Colonic mucosa (tissue), 4 donors: ENCODE measurements around the gene PDIA4. TPM values are rescaled to one million over a fixed set of nuclear protein-coding genes. Genes with fewer than 3 reads are reported as not detected.
A peak's percentile ranks its signal among the peaks of the same experiment; 100 is the strongest.

ENCODE experiments used
- DNase-seq: peaks from one replicate; pipeline ENCODE4 v3.0.0-alpha.2; 2020
- H3K27ac ChIP-seq: fragments of 200-600 bp; one replicate; pipeline ENCODE4 v1.8.0; 2021
- H3K27me3 ChIP-seq: fragments of 200-600 bp; one replicate; pipeline ENCODE4 v1.8.0; 2021
- H3K36me3 ChIP-seq: fragments of 200-600 bp; one replicate; pipeline ENCODE4 v1.8.0; 2021
- H3K4me1 ChIP-seq: fragments of 200-600 bp; one replicate; pipeline ENCODE4 v1.8.0; 2021; ENCODE audit warnings: mild to moderate bottlenecking
- H3K4me3 ChIP-seq: fragments of 200-600 bp; one replicate; pipeline ENCODE4 v1.8.0; 2021
- H3K9ac ChIP-seq, 2 donors: one replicate each; pipeline ENCODE4 v1.7.0; 2013; ENCODE audit warnings: control low read depth in 2 of 2, low read depth in 2 of 2, low read length in 2 of 2
- H3K9me3 ChIP-seq: fragments of 200-600 bp; one replicate; pipeline ENCODE4 v1.8.0; 2021
- CTCF ChIP-seq: fragments of 200-600 bp; IDR thresholded peaks from one replicate; pipeline ENCODE4 v1.8.0; 2022; ENCODE audit warnings: antibody characterized with exemption, mild to moderate bottlenecking
- intact Hi-C: fragments of 100-400 bp; cut with DNase I; formaldehyde crosslinking; loops from one replicate; pipeline ENCODE4 v1.14.1; 2022
- total RNA-seq, 2 donors: library from RNA; stranded (reverse); fragmentation: NEBNext Ultra II Directional in 1 of 2; extraction: Animal tissue kit (Norgen Biotek cat#: 25700) in 1 of 2; gene quantifications; one replicate each; pipeline ENCODE4 v1.2.1, GENCODE V29; 2021
- donor health status: healthy.
- donor health status: DM: no; HTN: no; CAD: no.
- donor health status: DM: no; HTN: no; CAD: no.

The PDIA4 gene
- total RNA-seq, 2 donors from 2014 or later, result 218 to 485 TPM

- H3K9ac ChIP-seq, result no peak overlapping the region
- no peak for DNase-seq
- H3K9me3 ChIP-seq, result no peaks in the 10 kb centered on the region
- no peaks in the 10 kb centered on the region for H3K27me3 ChIP-seq
- TF ChIP-seq CTCF, result no peak
- H3K36me3 ChIP-seq, result no peaks in the 10 kb centered on the region
- no peak overlapping the region for H3K27ac ChIP-seq
- intact Hi-C loops, result no loop called here
- H3K4me1 ChIP-seq, result no peaks in the 10 kb centered on the region
- no peak overlapping the region for H3K4me3 ChIP-seq
Measured at GRCh38 chr7:148975896-148976295, 52.4 kb downstream of the PDIA4 start.

GRCh38 chr7:148973256-148973655, 55.0 kb downstream of the PDIA4 start:
- no peaks in the 10 kb centered on the region for H3K27me3 ChIP-seq
- H3K36me3 ChIP-seq, result no peaks in the 10 kb centered on the region
- TF ChIP-seq CTCF, result no peak
- H3K4me3 ChIP-seq, result no peak overlapping the region
- DNase-seq, result no peak
- no peak overlapping the region for H3K9ac ChIP-seq
- no peak overlapping the region for H3K27ac ChIP-seq
- no peaks in the 10 kb centered on the region for H3K9me3 ChIP-seq
- no peaks in the 10 kb centered on the region for H3K4me1 ChIP-seq
- intact Hi-C loops, result no loop called here

- no peak overlapping the region for H3K9ac ChIP-seq
- no peaks in the 10 kb centered on the region for H3K27me3 ChIP-seq
- no peak for TF ChIP-seq CTCF
- no peak overlapping the region for H3K27ac ChIP-seq
- no peaks in the 10 kb centered on the region for H3K36me3 ChIP-seq
- no peaks in the 10 kb centered on the region for H3K4me1 ChIP-seq
- intact Hi-C loops, result no loop called here
- no peaks in the 10 kb centered on the region for H3K9me3 ChIP-seq
- no peak for DNase-seq
- H3K4me3 ChIP-seq, result no peak overlapping the region
Measured at GRCh38 chr7:148972375-148972774, 55.9 kb downstream of the PDIA4 start.

- Histone ChIP-seq H3K36me3 (no peaks in the 10 kb centered on the region), H3K4me3 (no peak overlapping the region), H3K27me3 (no peaks in the 10 kb centered on the region), H3K4me1 (no peaks in the 10 kb centered on the region), H3K9me3 (no peaks in the 10 kb centered on the region), H3K27ac (no peak overlapping the region), H3K9ac (no peak overlapping the region)
- no peak for TF ChIP-seq CTCF
- intact Hi-C loops, result loop anchor here (5.0 to 10.0 kb wide), 2 partner anchors 113 to 700 kb away; no protein-coding TSS in a partner anchor
- no peak for DNase-seq
Measured at GRCh38 chr7:148967602-148968001, 60.7 kb downstream of the PDIA4 start.

- H3K4me3 ChIP-seq, result peak overlapping the region; percentile 25
- H3K36me3 ChIP-seq, result no peaks in the 10 kb centered on the region
- no peak for DNase-seq
- no peak overlapping the region for H3K27ac ChIP-seq
- no peaks in the 10 kb centered on the region for H3K27me3 ChIP-seq
- H3K9ac ChIP-seq, result peak overlapping the region in 1 of 2 donors; percentile 46
- H3K9me3 ChIP-seq, result no peaks in the 10 kb centered on the region
- intact Hi-C loops, result loop anchor here (5.0 to 10.0 kb wide), 2 partner anchors 112 to 700 kb away; no protein-coding TSS in a partner anchor
- H3K4me1 ChIP-seq, result no peaks in the 10 kb centered on the region
- no peak for TF ChIP-seq CTCF
Measured at GRCh38 chr7:148967032-148967372, 61.3 kb downstream of the PDIA4 start.
